Peyer's patch (tissue), 4 donors: ENCODE data around the gene RHEBL1. TPM values are rescaled to one million over a fixed set of nuclear protein-coding genes. Genes with fewer than 3 reads are reported as not detected.

Experiments
- DNase-seq, 3 donors: peaks; one replicate each; pipeline ENCODE4 v3.0.0-alpha.2; 2017 to 2019
- H3K27ac ChIP-seq, 4 donors: fragments of 200-600 bp; sonication (generic); one replicate each; pipeline ENCODE4 v1.5.1; 2016 to 2019
- H3K27me3 ChIP-seq, 2 donors: fragments of 200-600 bp; sonication (generic); one replicate each; pipeline ENCODE4 v1.5.1; 2019
- H3K36me3 ChIP-seq, 3 donors: fragments of 200-600 bp; sonication (generic); one replicate each; pipeline ENCODE4 v1.5.1; 2016 to 2019
- H3K4me1 ChIP-seq, 4 donors: fragments of 200-600 bp; sonication (generic); one replicate each; pipeline ENCODE4 v1.5.1; 2016 to 2019
- H3K4me3 ChIP-seq, 4 donors: fragments of 200-600 bp; sonication (generic); 1 replicate in 3 of 4; 2 replicates in 1 of 4; pipeline ENCODE4 v1.5.1; 2016 to 2019; ENCODE audit warnings: mild to moderate bottlenecking in 1 of 4
- H3K9me3 ChIP-seq, 4 donors: fragments of 200-600 bp; sonication (generic); one replicate each; pipeline ENCODE4 v1.5.1; 2016 to 2019; ENCODE audit warnings: mild to moderate bottlenecking in 1 of 4
- POLR2A ChIP-seq, 2 donors: fragments of 450-650 bp; IDR thresholded peaks; one replicate each; pipeline ENCODE4 v1.5.1; 2017; ENCODE audit warnings: antibody characterized with exemption in 2 of 2, mild to moderate bottlenecking in 2 of 2, moderate library complexity in 2 of 2
- total RNA-seq, 4 donors: library from RNA; depleted of rRNA; stranded (reverse); fragments of >200 nt; gene quantifications; one replicate each; pipeline ENCODE4 v1.1.0, GENCODE V29; 2016
- TF ChIP-seq, protein P1 (sequence below), 6 experiments: fragments of 450-650 bp in 4 of 6; fragments of 200-600 bp in 2 of 6; sonication (generic) in 1 of 6; IDR thresholded peaks; one replicate each; pipeline ENCODE4 v1.5.1; 2017 to 2019; ENCODE audit warnings: antibody characterized with exemption in 6 of 6, mild to moderate bottlenecking in 3 of 6, moderate library complexity in 1 of 6

The RHEBL1 gene
- total RNA-seq, 4 donors from 2014 or later = not detected

DNA sequence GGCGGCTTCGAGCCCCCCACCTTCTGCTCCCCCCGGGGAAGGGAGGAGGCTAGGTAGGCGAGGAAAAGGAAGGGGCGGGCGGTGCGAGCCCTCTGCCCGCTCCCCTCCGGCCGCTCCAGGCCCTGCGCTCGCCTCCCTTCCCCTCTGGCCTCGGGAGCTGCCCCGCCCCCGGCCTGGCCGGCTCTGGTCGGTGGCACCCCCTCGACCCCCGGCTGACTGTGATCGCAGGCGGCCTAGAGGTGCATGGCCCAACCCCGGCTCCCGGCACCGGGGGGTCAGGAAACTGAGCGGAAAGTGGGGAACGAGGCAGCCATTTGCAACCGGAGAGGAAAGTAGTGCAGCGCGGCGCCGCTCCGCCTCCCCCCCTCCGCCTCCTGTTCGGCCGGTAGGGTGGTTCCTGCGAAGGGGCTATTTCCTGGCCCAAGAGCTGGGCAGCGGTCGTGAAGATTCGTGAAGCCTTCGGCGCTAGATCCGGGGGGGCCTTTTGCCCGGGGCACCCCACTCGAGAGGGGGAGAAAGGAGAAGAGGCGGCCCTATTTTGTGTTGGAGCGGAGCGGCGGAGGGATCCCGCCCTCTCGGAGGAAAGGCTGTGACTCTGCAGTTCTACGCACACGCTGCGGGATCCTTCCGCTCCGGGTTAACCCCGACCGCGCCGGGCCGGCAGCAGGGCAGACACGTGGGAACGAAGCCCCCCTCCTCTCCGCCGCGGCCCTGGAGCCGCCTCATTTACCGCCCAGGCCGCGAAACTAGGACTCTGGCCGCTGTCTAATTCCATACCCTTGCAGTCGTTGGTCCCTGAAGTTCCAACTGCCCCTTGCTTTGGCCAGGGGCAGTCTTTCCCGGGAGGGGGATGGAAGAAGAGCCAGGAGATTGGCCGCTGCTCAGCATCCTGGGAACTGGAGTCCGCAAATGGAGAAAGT is 9.3 kb downstream of the RHEBL1 start, which contains the start of gene KMT2D:
KMT2D (minus strand) TSS at position 558 of the 920 bp plus-strand sequence. CDS start 5,470 bp downstream, outside the sequence.
- no peaks in the 10 kb centered on the region for H3K36me3 ChIP-seq
- TF ChIP-seq POLR2A (IDR thresholded peaks at IDR 0.05) = peak; percentile 27 to 43
- TF ChIP-seq, protein P1, sequence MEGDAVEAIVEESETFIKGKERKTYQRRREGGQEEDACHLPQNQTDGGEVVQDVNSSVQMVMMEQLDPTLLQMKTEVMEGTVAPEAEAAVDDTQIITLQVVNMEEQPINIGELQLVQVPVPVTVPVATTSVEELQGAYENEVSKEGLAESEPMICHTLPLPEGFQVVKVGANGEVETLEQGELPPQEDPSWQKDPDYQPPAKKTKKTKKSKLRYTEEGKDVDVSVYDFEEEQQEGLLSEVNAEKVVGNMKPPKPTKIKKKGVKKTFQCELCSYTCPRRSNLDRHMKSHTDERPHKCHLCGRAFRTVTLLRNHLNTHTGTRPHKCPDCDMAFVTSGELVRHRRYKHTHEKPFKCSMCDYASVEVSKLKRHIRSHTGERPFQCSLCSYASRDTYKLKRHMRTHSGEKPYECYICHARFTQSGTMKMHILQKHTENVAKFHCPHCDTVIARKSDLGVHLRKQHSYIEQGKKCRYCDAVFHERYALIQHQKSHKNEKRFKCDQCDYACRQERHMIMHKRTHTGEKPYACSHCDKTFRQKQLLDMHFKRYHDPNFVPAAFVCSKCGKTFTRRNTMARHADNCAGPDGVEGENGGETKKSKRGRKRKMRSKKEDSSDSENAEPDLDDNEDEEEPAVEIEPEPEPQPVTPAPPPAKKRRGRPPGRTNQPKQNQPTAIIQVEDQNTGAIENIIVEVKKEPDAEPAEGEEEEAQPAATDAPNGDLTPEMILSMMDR (IDR thresholded peaks at IDR 0.05) = peak in 4 of 6 experiments; percentile 4 to 82 (median 60)
- no peaks in the 10 kb centered on the region for H3K27me3 ChIP-seq
- H3K27ac ChIP-seq = peak within 1 kb of the TSS; percentile 91 to 98 (median 94)
- DNase-seq = peak; percentile 88 to 95 (median 94)
- peak within 1 kb of the TSS; percentile 93 to 100 (median 96) for H3K4me3 ChIP-seq
- H3K4me1 ChIP-seq = peaks cover 0 to 40% (median 23%) of the 10 kb centered on the region in 4 donors
- H3K9me3 ChIP-seq = no peaks in the 10 kb centered on the region

DNA sequence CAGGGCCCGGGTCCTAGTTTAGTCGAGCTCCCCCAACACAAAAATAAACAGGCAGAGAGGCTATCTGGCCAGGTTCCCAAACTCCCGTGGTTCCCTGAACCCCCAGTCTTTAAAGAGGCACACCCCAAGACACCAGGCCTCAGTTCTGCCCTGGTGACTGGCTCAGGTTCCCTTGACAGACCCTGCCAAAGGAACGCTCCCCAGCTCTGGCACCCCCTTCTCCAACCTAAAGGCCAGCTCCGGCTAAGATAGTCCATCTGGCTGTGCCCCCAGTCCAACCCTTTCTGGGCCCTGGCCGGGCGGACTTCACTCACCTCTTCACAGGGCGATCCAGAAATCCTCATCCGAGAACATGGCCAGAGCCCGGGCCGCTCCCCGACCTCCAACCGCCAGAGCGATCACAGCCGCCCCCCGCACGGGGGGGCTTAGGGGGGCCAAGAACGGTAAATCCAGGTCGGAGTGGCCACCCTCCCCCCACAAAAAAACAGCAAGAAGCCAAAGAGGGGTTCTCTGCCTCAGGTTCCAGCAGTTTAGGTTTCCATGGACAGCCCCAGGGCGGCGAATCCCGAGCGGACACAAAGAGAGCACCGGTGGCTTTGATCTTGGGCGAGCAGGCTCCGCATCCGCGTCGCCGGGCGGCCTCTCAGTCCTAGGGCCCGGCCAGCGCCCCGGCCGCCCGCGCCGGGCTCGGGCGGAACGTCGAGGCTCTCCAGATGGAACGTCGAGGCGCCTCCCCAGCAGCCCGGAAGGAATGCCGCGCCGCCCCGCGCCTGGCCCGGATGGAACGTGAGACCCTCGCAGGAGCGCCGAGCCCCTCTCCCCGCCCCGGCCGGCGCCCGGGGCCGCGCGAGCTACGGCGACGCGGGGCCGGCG is 10.2 kb downstream of the RHEBL1 start:
- TF ChIP-seq, protein P1 (IDR thresholded peaks at IDR 0.05) = no peak
- TF ChIP-seq POLR2A (IDR thresholded peaks at IDR 0.05) = no peak
- peaks cover 0 to 6% (median 0%) of the 10 kb centered on the region in 3 donors for H3K36me3 ChIP-seq
- H3K27ac ChIP-seq = peak overlapping the region; percentile 91 to 98 (median 94)
- no peaks in the 10 kb centered on the region for H3K9me3 ChIP-seq
- no peaks in the 10 kb centered on the region for H3K27me3 ChIP-seq
- peak in 2 of 3 donors; percentile 59 to 65 for DNase-seq
- H3K4me1 ChIP-seq = peaks cover 0 to 44% (median 25%) of the 10 kb centered on the region in 4 donors
- H3K4me3 ChIP-seq = peak overlapping the region; percentile 93 to 100 (median 96)

DNA sequence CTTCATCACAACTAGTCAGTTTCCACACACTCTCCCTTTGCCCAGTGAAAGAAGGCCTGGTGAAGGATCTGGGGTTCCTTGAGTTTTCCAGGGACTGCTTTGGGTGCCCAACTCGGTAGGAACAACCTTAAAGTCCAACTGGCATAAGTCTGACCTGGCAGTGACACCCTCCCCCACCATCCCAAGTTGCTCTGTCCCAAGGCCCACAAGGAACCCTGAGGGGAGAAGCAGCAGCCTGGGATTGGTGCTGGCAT is 10.8 kb downstream of the RHEBL1 start:
- Histone ChIP-seq H3K9me3 (no peaks in the 10 kb centered on the region), H3K27me3 (no peaks in the 10 kb centered on the region), H3K27ac (peak overlapping the region; percentile 91 to 98 (median 94)), H3K4me3 (peak overlapping the region; percentile 93 to 100 (median 96)), H3K4me1 (peaks cover 0 to 44% (median 25%) of the 10 kb centered on the region in 4 donors), H3K36me3 (peaks cover 0 to 12% (median 0%) of the 10 kb centered on the region in 3 donors)
- no peak for TF ChIP-seq POLR2A (IDR thresholded peaks at IDR 0.05)
- TF ChIP-seq, protein P1 (IDR thresholded peaks at IDR 0.05) = no peak
- no peak for DNase-seq

DNA sequence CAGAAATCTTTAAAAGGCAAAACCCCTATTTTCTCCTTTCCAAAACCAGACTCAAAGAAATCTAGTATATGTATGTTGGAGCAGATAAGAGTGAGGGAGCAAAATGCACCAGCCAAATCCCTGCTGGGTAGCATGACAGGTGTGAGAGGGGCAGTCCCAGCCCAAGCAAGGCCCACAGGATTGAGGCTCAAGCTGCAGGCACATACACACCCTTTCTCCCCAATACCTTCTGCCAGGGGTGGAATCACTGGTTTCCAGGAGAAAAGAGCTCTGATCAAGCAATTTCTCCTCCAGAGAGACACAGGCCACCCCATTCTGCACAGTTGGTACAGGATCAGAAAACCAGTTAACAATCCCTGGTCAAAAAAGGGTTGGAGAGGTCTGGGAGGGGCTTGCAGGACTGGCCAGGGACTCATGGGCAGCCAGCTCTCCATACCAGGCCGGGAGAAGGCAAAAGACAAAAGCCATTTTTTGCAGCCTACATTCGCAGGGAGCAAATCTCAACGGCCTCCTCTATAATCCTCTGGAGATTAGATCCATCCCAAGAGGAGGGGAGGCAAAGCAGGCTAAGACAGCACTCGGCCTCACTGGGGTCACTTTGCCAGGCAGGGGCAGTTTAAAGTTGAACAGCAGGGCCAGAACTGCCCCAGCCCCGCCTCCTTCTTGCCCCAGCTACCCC is 11.3 kb downstream of the RHEBL1 start:
- DNase-seq = no peak
- Histone ChIP-seq H3K36me3 (peaks cover 0 to 16% (median 0%) of the 10 kb centered on the region in 3 donors), H3K27ac (peak overlapping the region; percentile 24 to 98 (median 92)), H3K4me1 (peaks cover 0 to 44% (median 25%) of the 10 kb centered on the region in 4 donors), H3K9me3 (no peaks in the 10 kb centered on the region), H3K4me3 (peak overlapping the region; percentile 93 to 100 (median 96)), H3K27me3 (no peaks in the 10 kb centered on the region)
- TF ChIP-seq, protein P1 (IDR thresholded peaks at IDR 0.05) = no peak
- TF ChIP-seq POLR2A (IDR thresholded peaks at IDR 0.05) = no peak

DNA sequence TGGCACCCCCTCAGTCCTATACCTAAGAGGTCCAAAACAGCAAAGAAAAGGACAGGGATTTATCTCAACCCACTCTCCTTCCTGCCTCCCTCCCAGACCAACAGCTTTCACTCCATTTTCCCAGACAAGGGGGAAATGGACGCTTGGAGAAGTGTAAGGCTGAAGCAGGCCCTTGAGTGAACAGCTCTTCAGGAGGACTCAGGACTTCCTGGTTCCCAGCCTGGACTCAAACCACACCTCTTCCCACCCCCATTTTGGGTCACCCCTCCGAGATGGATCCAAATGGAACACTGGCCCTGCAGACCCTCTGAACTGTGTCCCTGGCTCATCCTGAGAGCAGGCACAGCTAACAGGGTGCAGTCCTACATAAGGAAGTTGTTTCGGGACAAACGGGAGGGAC is 11.9 kb downstream of the RHEBL1 start:
- Histone ChIP-seq H3K27me3 (no peaks in the 10 kb centered on the region), H3K36me3 (peaks cover 0 to 23% (median 0%) of the 10 kb centered on the region in 3 donors), H3K4me1 (peaks cover 0 to 44% (median 25%) of the 10 kb centered on the region in 4 donors), H3K4me3 (peak overlapping the region; percentile 93 to 100 (median 96)), H3K9me3 (no peaks in the 10 kb centered on the region), H3K27ac (peak overlapping the region; percentile 2 to 98 (median 58))
- peak in 1 of 3 donors; percentile 51 for DNase-seq
- no peak for TF ChIP-seq POLR2A (IDR thresholded peaks at IDR 0.05)
- TF ChIP-seq, protein P1 (IDR thresholded peaks at IDR 0.05) = no peak
